Thymus (tissue), 11 donors: ENCODE measurements around the gene CLTB. TPM values are rescaled to one million over a fixed set of nuclear protein-coding genes. Genes with fewer than 3 reads are reported as not detected.

ENCODE experiments used
- DNase-seq, 9 donors: peaks; one replicate each; pipeline ENCODE4 v3.0.0-alpha.2; 2013; ENCODE audit warnings: low spot score in 9 of 9, low read depth in 6 of 9, missing footprints in 1 of 9
- H3K27ac ChIP-seq, 2 donors: one replicate each; pipeline ENCODE4 v1.5.1; 2013; ENCODE audit warnings: control low read depth in 1 of 2, low read depth in 1 of 2, low read length in 1 of 2, mild to moderate bottlenecking in 1 of 2, moderate library complexity in 1 of 2
- H3K27me3 ChIP-seq, 2 donors: one replicate each; pipeline ENCODE4 v1.5.1; 2013; ENCODE audit warnings: low read length in 1 of 2; ENCODE audit not compliant: control insufficient read depth in 2 of 2, insufficient read depth in 1 of 2
- H3K36me3 ChIP-seq, 2 donors: one replicate each; pipeline ENCODE4 v1.5.1; 2013; ENCODE audit warnings: low read length in 1 of 2, mild to moderate bottlenecking in 1 of 2, moderate library complexity in 1 of 2; ENCODE audit not compliant: control insufficient read depth in 2 of 2, insufficient read depth in 2 of 2
- H3K4me1 ChIP-seq, 2 donors: one replicate each; pipeline ENCODE4 v1.5.1; 2013; ENCODE audit warnings: low read length in 2 of 2; ENCODE audit not compliant: control insufficient read depth in 2 of 2, insufficient read depth in 2 of 2
- H3K4me3 ChIP-seq, 2 donors: one replicate each; pipeline ENCODE4 v1.5.1; 2013; ENCODE audit warnings: low read length in 2 of 2, control low read depth in 1 of 2, mild to moderate bottlenecking in 1 of 2
- H3K9me3 ChIP-seq, 2 donors: one replicate each; pipeline ENCODE4 v1.5.1; 2013; ENCODE audit warnings: low read length in 1 of 2, mild to moderate bottlenecking in 1 of 2; ENCODE audit not compliant: control insufficient read depth in 2 of 2, insufficient read depth in 1 of 2
- WGBS: extraction: QIAGEN DNeasy Blood & Tissue Kit; methylation state at CpG from one replicate; pipeline ENCODE4 v1.1.7; 2013; 5-methylcytosine and 5-hydroxymethylcytosine counted together
- polyA plus RNA-seq: library from polyadenylated mRNA; stranded (reverse); fragments of 200-250 nt; gene quantifications from one replicate; pipeline ENCODE4 v1.2.3, GENCODE V29; 2013
- total RNA-seq: library from RNA; stranded (reverse); fragments of 120-200 nt; gene quantifications from one replicate; pipeline ENCODE4 v1.2.4, GENCODE V29; 2013
- donor health status: healthy.

Gene CLTB
- total and polyA plus RNA-seq, 2 donors = 93.3 to 129 TPM

DNA sequence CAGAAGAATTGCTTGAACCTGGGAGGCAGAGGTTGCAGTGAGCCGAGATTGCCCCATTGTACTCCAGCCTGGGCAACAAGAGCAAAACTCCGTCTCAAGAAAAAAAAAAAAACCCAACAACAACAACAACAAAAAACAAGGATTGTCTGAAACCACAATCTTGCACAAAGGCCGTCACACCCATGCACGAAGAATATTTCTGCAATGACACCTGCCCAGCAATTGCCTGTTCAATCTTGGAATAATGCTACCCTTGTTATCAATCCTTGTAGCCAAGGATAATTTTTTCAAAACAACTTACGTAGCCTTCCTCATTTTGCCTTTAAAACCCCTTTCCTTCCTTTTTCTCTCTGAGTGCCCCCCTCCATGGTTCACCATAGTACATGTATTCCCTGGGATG lies 3.7 kb upstream of the CLTB start:
- Histone ChIP-seq H3K36me3 (no peaks in the 10 kb centered on the region), H3K27ac (no peak overlapping the region), H3K27me3 (no peaks in the 10 kb centered on the region), H3K9me3 (no peaks in the 10 kb centered on the region), H3K4me1 (peaks cover 10 to 16% of the 10 kb centered on the region in 2 donors), H3K4me3 (no peak overlapping the region)
- no peak for DNase-seq
- WGBS = 96% methylated on average over 5 of the region's 5 CpGs

DNA sequence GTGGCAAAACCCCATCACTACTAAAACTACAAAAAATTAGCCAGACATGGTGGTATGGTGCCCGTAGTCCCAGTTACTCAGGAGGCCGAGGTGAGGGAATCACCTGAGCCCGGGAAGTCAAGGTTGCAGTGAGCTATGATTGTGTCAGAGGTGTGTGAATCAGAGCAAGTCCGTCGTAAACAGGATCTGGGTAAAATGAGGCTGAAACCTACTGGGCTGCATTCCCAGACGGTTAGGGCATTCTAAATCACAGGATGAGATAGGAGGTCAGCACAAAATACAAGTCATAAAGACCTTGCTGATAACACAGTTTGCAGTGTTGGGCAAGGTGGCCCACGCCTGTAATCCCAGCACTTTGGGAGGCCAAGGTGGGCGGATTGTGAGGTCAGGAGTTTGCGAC lies 1.9 kb upstream of the CLTB start:
- Histone ChIP-seq H3K27me3 (no peaks in the 10 kb centered on the region), H3K27ac (no peak overlapping the region), H3K4me1 (peaks cover 12 to 20% of the 10 kb centered on the region in 2 donors), H3K36me3 (no peaks in the 10 kb centered on the region), H3K9me3 (no peaks in the 10 kb centered on the region), H3K4me3 (no peak overlapping the region)
- WGBS = 96% methylated on average over 9 of the region's 9 CpGs
- no peak for DNase-seq

DNA sequence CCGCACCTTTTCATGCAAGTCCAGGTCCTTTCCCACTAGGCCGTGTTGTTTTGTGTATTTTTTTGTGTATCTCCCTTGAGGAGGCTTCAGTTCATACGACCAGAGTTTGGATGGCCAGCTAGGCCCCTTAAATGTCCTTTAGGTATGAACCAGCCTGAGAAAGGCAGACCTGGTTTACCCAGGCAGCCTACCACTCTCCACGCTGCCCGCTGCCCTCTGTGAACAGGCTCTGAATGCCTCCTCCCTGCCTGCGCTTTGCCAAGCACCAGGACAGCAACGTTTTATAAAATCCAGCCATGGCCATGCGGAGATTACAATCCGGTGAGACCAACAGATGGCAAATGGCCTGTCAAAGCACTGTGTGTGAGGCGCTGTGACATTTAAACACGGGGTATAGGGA lies 626 bp upstream of the CLTB start:
- no peak overlapping the region for H3K27ac ChIP-seq
- H3K9me3 ChIP-seq = no peaks in the 10 kb centered on the region
- peaks cover 12 to 22% of the 10 kb centered on the region in 2 donors for H3K4me1 ChIP-seq
- no peaks in the 10 kb centered on the region for H3K27me3 ChIP-seq
- peak overlapping the region in 1 of 2 donors; percentile 29 for H3K4me3 ChIP-seq
- 92% methylated on average over 11 of the region's 11 CpGs for WGBS
- H3K36me3 ChIP-seq = no peaks in the 10 kb centered on the region
- DNase-seq = no peak

DNA sequence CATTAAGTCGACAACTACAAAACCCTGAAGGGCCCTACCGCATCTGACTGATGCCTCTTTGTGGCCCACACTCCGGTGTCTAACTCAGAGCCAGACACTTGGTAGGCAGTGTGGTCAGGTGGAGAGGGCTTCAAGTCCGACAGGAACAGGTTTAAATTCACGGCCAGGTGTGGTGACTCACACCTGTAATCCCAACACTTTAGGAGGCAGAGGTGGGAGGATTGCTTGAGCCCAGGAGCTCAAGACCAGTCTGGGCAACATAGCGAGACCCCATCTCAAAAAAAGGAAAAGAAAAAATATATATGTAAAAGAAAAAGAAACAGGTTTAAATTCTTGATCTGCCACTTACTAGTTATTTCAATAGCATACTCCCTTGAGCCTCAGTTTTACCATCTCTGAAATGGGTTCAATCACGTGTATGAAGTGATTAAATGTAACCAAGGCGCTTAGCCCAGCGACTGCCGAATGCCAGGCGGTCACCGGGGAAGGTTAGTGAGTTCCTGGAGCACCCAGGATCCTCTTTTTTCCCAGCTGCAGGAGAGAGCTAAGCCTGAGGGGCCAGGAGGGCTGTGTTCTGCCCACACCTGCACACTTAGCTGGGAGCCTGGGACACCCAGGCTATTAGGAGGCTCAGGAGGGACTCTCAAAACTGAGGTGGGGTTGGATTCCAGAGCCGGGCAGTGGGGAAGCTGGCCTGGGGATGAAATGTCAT lies 943 bp downstream of the CLTB start:
- 89% methylated on average over 13 of the region's 13 CpGs for WGBS
- H3K4me1 ChIP-seq = peaks cover 12 to 27% of the 10 kb centered on the region in 2 donors
- H3K4me3 ChIP-seq = peak overlapping the region; percentile 56 to 65
- H3K9me3 ChIP-seq = no peaks in the 10 kb centered on the region
- DNase-seq = no peak
- H3K27ac ChIP-seq = peak overlapping the region; percentile 36 to 37
- no peaks in the 10 kb centered on the region for H3K27me3 ChIP-seq
- peaks cover 0 to 2% of the 10 kb centered on the region in 2 donors for H3K36me3 ChIP-seq

DNA sequence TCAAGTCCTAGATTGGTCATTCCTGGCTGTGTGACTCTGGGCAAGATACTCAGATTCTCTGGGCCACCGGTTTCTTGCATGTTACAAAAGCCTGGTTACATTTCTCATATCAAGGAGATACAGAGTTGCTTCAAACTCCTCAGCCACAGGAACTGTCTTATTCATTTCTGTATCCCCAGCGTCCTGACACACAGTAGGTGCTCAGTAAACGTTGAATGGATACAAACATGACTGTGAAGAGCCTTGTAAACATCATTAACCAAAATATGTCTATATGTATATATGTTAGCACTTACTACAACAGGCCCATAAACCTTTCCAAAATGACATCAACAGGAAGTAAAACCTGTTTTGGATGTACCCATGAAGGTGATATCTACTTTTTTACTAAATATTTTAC lies 1.6 kb downstream of the CLTB start:
- whole genome bisulfite sequencing = 90% methylated on average over 3 of the region's 3 CpGs
- Histone ChIP-seq H3K4me1 (peaks cover 12 to 28% of the 10 kb centered on the region in 2 donors), H3K36me3 (peaks cover 5 to 9% of the 10 kb centered on the region in 2 donors), H3K9me3 (no peaks in the 10 kb centered on the region), H3K4me3 (no peak overlapping the region), H3K27me3 (no peaks in the 10 kb centered on the region), H3K27ac (peak overlapping the region in 1 of 2 donors; percentile 36)
- no peak for DNase-seq

DNA sequence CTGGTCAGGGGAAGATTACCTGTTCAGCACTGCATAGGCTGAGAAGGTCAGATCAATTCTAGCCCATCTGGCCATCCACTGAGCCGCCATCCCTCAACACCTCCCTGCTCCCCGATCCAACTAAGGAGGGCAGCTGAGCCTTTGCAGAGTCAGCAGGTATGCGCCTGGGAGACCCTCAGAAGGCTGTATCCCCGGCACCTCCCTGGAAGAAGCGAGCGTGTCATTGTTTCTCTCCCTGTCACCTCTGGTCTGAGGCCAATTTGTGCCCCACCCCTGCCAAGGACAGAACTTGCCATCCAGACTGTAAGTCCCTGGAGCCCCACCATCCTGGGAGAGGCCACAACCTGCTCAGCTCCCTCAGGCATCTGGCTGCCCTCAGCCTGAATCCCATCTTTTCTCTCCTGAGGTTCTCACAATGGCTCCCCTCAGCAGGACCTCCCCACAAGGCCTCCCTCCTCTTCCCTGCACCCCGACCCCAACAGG lies 2.6 kb downstream of the CLTB start:
- no peak overlapping the region for H3K4me3 ChIP-seq
- 88% methylated on average over 7 of the region's 7 CpGs for WGBS
- peak overlapping the region in 1 of 2 donors; percentile 20 for H3K27ac ChIP-seq

DNA sequence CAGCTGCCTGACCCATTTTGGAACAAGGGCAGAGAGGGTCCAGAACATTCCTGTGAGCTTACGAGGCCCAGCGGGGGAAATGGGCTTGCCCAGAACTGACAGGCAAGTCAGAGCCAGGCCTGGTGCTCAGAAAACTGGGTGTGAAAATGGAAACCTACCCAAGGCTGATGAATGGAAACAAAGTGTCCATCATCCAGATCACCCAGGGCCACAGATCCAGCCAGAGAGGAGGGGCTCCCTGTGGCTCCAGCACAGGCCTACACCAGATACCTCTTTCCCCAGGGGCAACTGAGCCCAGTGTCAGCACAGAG lies 3.1 kb downstream of the CLTB start:
- Histone ChIP-seq H3K4me1 (peaks cover 12 to 28% of the 10 kb centered on the region in 2 donors), H3K27ac (peak overlapping the region in 1 of 2 donors; percentile 12), H3K27me3 (no peaks in the 10 kb centered on the region), H3K36me3 (peaks cover 6 to 15% of the 10 kb centered on the region in 2 donors), H3K4me3 (no peak overlapping the region), H3K9me3 (no peaks in the 10 kb centered on the region)
- WGBS = 92% methylated on average over 2 of the region's 2 CpGs
- DNase-seq = no peak

More for the DNA sequence above, 2.6 kb downstream of the CLTB start:
- Histone ChIP-seq H3K36me3 (peaks cover 6 to 11% of the 10 kb centered on the region in 2 donors), H3K27me3 (no peaks in the 10 kb centered on the region), H3K9me3 (no peaks in the 10 kb centered on the region), H3K4me1 (peaks cover 12 to 28% of the 10 kb centered on the region in 2 donors)
- DNase-seq = no peak

DNA sequence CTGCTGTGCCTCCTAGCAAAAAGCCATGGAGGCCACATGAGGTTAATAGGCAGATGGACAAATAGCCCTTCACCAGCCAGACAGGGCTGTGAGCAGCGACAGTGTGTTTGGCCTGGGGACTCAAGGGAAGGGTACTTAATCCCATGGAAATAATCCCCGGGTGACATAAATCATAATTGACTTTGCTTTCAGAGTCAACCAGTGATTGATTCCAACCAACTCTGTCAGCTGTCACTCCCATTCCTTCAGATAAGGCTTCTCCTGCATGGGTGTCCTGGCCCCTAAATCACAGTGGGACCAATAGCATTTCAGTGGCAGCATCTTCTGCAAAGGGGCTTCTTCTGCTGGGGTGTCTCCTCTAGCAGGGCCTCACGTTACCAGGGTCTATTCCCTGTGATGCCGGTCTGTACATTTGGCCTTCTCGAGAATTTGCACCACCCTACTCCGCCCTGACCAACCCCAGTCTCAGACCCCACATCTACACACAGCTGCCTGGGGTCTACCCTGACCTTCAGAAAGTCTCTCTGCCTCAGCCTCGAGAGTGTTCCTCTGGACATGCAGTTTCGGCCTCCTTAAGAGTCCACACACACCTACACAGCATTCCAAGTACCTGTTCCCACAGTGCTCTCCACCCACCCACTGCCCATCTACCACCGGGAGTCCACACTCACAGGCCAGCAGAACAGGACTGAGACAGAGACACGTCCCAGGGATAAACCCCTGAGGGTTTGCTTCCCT lies 3.7 kb downstream of the CLTB start:
- WGBS = 94% methylated on average over 10 of the region's 10 CpGs
- Histone ChIP-seq H3K27ac (peak overlapping the region in 1 of 2 donors; percentile 32), H3K36me3 (peaks cover 9 to 18% of the 10 kb centered on the region in 2 donors), H3K4me1 (peaks cover 12 to 28% of the 10 kb centered on the region in 2 donors), H3K4me3 (no peak overlapping the region), H3K9me3 (no peaks in the 10 kb centered on the region), H3K27me3 (no peaks in the 10 kb centered on the region)
- DNase-seq = no peak

DNA sequence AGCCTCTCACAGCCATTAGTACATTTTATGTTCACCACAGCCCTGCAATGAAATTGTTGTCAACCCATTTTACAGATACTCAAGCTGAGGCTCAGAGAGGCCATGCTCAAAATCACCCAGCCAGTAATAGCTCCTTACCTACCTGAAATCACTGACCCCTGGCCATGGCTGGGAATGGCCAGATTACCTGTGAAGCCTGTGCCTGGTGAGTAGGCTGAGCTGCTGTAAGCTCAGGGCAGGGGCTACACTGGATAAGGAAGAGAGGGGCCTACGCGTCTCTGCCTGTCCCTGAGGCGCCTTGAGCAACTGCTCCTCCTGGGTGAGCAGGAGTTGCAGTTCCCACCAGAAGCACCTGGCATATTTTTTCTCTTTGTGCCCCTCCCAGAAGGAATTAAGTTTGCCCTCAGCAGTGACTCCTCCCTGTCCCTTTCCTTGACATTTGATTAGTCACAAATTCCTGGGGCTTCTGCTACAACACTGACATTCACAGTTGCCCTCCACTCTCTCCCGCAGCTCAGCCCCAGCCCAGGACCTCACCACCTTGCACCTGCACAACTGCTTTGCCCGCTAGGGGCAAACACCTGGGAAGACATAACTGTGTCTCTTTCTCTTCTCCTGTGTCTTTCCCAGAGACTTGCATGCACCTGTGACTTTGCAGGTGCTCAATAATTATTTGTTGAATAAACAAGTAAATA lies 5.7 kb downstream of the CLTB start:
- Histone ChIP-seq H3K4me1 (peaks cover 6 to 17% of the 10 kb centered on the region in 2 donors), H3K27ac (no peak overlapping the region), H3K4me3 (no peak overlapping the region), H3K36me3 (peaks cover 22 to 30% of the 10 kb centered on the region in 2 donors), H3K9me3 (no peaks in the 10 kb centered on the region), H3K27me3 (no peaks in the 10 kb centered on the region)
- DNase-seq = no peak
- WGBS = 88% methylated on average over 5 of the region's 5 CpGs
